SK-N-SH (cell line): ENCODE measurements around the gene PPHLN1.

Experiments used
- CHD2 ChIP-seq: fragments of 150-350 bp; IDR thresholded peaks from 2 replicates; pipeline ENCODE4 v1.6.1; 2018; ENCODE audit warnings: low read length; ENCODE audit not compliant: partially characterized antibody
- CTCF ChIP-seq: fragments of 200-600 bp; sonication (generic); IDR thresholded peaks from 2 replicates; pipeline ENCODE4 v1.6.1; 2017; ENCODE audit warnings: antibody characterized with exemption, mild to moderate bottlenecking, moderate library complexity
- EP300 ChIP-seq, 2 experiments: IDR thresholded peaks; 2 replicates each; pipeline versions ENCODE4 v1.4.0 to v1.6.1; 2012; ENCODE audit warnings: borderline replicate concordance in 1 of 2, low read depth in 1 of 2, low read length in 1 of 2
- EZH2phosphoT487 ChIP-seq: fragments of 200-600 bp; sonication (generic); IDR thresholded peaks from 2 replicates; pipeline ENCODE4 v1.6.1; 2017; ENCODE audit warnings: low read depth, mixed run types, mild to moderate bottlenecking, antibody characterized with exemption, moderate library complexity, borderline replicate concordance
- FOXJ3 ChIP-seq: sonication (generic); formaldehyde crosslinking; IDR thresholded peaks from 2 replicates; pipeline ENCODE4 v1.5.1; 2020; ENCODE audit warnings: mild to moderate bottlenecking, missing genetic modification reagents
- FOXM1 ChIP-seq: IDR thresholded peaks from 2 replicates; pipeline ENCODE4 v1.4.0; 2012; ENCODE audit warnings: low read depth, mild to moderate bottlenecking
- GABPA ChIP-seq: IDR thresholded peaks from 2 replicates; pipeline ENCODE4 v1.4.0; 2012; ENCODE audit warnings: low read depth, mild to moderate bottlenecking
- JUND ChIP-seq: IDR thresholded peaks from 2 replicates; pipeline ENCODE4 v1.4.0; 2012
- PBX3 ChIP-seq: IDR thresholded peaks from 2 replicates; pipeline ENCODE4; 2012
- POLR2AphosphoS5 ChIP-seq: IDR thresholded peaks from 2 replicates; pipeline ENCODE4 v1.6.1; 2012; ENCODE audit warnings: low read depth, low read length
- REST ChIP-seq: IDR thresholded peaks from 2 replicates; pipeline ENCODE4 v1.6.1; 2012; ENCODE audit warnings: mild to moderate bottlenecking, low read depth, low read length, moderate library complexity
- RFX5 ChIP-seq: IDR thresholded peaks from 2 replicates; pipeline ENCODE4 v1.6.1; 2012; ENCODE audit warnings: mild to moderate bottlenecking, improper control_type of control experiment, low read length
- TAF1 ChIP-seq: IDR thresholded peaks from 2 replicates; pipeline ENCODE4 v1.6.1; 2012; ENCODE audit warnings: low read depth, mild to moderate bottlenecking, low read length, moderate library complexity, borderline replicate concordance
- YY1 ChIP-seq: IDR thresholded peaks from 2 replicates; pipeline ENCODE4 v1.4.0; 2012; ENCODE audit warnings: low read depth, mild to moderate bottlenecking

GRCh38 chr12:42448841-42449240, 122.9 kb downstream of the PPHLN1 start:
- no peak for TF ChIP-seq CTCF
- TF ChIP-seq FOXM1 = no peak
- TF ChIP-seq POLR2AphosphoS5 = no peak
- no peak for TF ChIP-seq CHD2
- TF ChIP-seq REST = no peak
- no peak for TF ChIP-seq JUND
- no peak for TF ChIP-seq EZH2phosphoT487
- no peak for TF ChIP-seq RFX5
- no peak for TF ChIP-seq GABPA
- no peak for TF ChIP-seq YY1
- no peak for TF ChIP-seq TAF1
- no peak for TF ChIP-seq PBX3
- no peak for TF ChIP-seq EP300 (IDR thresholded peaks at IDR 0.05; ENCODE audit: borderline replicate concordance in 1 of 2, low read depth in 1 of 2, low read length in 1 of 2)
- TF ChIP-seq FOXJ3 (CRISPR knock-in tag) = no peak
